Endothelial cell (in vitro differentiated cells): ENCODE data around the gene STAG1. TPM values are rescaled to one million over a fixed set of nuclear protein-coding genes. Genes with fewer than 3 reads are reported as not detected.

Experiments
- DNase-seq: peaks from one replicate; pipeline ENCODE4 v3.0.0; 2021; ENCODE audit warnings: low spot score
- H3K27ac Mint-ChIP-seq: one replicate; pipeline ENCODE4 v1.8.0; 2021; ENCODE audit warnings: mixed read lengths, inconsistent platforms; ENCODE audit not compliant: unreplicated experiment
- H3K27me3 Mint-ChIP-seq: one replicate; pipeline ENCODE4 v1.8.0; 2021; ENCODE audit warnings: mild to moderate bottlenecking, moderate library complexity, mixed read lengths, inconsistent platforms; ENCODE audit not compliant: unreplicated experiment
- H3K36me3 Mint-ChIP-seq: one replicate; pipeline ENCODE4 v1.8.0; 2021; ENCODE audit warnings: mild to moderate bottlenecking, low read depth, mixed read lengths, inconsistent platforms; ENCODE audit not compliant: unreplicated experiment
- H3K4me1 Mint-ChIP-seq: one replicate; pipeline ENCODE4 v1.8.0; 2021; ENCODE audit warnings: mild to moderate bottlenecking, mixed read lengths, inconsistent platforms; ENCODE audit not compliant: unreplicated experiment
- H3K4me3 Mint-ChIP-seq: one replicate; pipeline ENCODE4 v1.8.0; 2021; ENCODE audit warnings: mild to moderate bottlenecking, mixed read lengths, inconsistent platforms; ENCODE audit not compliant: unreplicated experiment
- H3K9me3 Mint-ChIP-seq: one replicate; pipeline ENCODE4 v1.8.0; 2021; ENCODE audit warnings: mixed read lengths, inconsistent platforms; ENCODE audit not compliant: unreplicated experiment
- CTCF ChIP-seq: fragments of 200-600 bp; sonication (generic); IDR thresholded peaks from one replicate; pipeline ENCODE4 v1.5.0; 2021; ENCODE audit warnings: antibody characterized with exemption; ENCODE audit not compliant: unreplicated experiment
- total RNA-seq: library from RNA; stranded (reverse); fragmentation: NEBNext Ultra II Directional; extraction: Animal tissue kit (Norgen Biotek cat#: 25700); gene quantifications from one replicate; pipeline ENCODE4 v1.2.1, GENCODE V29; 2021; ENCODE audit not compliant: unreplicated experiment

The STAG1 gene
- total RNA-seq, 1 donor from 2014 or later, result 30.0 TPM

DNA sequence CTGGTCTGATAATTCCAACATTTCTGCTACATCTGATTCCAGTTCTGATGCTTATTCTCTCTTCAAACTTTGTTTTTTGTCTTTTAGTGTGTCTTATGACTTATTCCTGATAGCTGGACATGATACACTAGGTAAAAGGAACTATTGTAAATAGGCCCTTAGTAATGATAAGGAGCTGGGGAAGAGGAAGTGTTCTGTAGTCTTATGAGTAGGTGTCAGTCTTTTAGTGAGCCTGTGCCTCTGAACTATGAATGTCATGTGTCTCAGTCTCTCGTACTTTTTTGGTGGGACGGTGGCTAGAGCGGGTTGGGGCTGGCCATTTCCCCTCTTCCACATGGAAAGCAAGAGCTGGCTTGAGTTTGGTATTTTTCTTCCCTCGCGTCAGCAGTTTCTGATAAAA lies 460.9 kb downstream of the STAG1 start:
- peaks cover 1% of the 10 kb centered on the region for H3K27me3 Mint-ChIP-seq
- no peak overlapping the region for H3K27ac Mint-ChIP-seq
- DNase-seq, result no peak
- no peak for TF ChIP-seq CTCF
- no peak overlapping the region for H3K4me3 Mint-ChIP-seq
- H3K9me3 Mint-ChIP-seq, result no peaks in the 10 kb centered on the region
- no peaks in the 10 kb centered on the region for H3K4me1 Mint-ChIP-seq
- no peaks in the 10 kb centered on the region for H3K36me3 Mint-ChIP-seq

Other genes starting within 250 kb of the STAG1 start
- 8.2 TPM for gene SLC35G2, start 66.7 kb upstream of the STAG1 start, total RNA-seq
- 53.9 TPM for gene NCK1, start 109.8 kb upstream of the STAG1 start, total RNA-seq
- 2.9 TPM for gene IL20RB, start 205.6 kb upstream of the STAG1 start, total RNA-seq